ENCODE measurements around the gene SMPD1.

SMPD1 gene

DNA sequence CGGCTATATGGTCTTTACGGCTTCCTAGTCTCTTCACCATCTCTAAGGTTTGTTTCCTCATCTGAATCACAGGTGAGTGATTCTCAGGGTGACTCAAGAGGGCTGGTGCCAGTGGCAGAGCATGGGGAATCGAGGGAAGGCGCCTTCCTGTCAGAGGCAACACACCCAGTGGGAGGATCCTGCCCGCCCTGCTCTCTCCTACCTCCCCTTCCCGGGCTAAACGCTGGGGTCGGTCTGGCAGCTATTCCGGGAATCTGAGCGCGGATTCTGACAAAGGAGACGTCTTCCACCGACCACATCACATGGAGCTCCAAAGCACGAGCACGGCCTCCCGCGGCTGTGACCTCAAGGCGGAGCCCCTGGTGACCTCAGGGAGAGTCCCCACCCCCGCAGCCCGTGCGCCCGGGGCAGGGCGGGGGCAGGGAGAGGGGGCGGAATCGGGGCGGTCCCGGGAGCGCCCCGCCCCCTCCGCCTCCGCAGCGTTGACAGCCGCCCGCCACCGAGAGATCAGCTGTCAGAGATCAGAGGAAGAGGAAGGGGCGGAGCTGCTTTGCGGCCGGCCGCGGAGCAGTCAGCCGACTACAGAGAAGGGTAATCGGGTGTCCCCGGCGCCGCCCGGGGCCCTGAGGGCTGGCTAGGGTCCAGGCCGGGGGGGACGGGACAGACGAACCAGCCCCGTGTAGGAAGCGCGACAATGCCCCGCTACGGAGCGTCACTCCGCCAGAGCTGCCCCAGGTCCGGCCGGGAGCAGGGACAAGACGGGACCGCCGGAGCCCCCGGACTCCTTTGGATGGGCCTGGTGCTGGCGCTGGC, at the start of gene SMPD1:
Gene SMPD1 (plus strand): TSS at position 570 of the 813 bp plus-strand sequence. CDS start 125 bp downstream, at position 695.
- no peak for FAIRE-seq

DNA sequence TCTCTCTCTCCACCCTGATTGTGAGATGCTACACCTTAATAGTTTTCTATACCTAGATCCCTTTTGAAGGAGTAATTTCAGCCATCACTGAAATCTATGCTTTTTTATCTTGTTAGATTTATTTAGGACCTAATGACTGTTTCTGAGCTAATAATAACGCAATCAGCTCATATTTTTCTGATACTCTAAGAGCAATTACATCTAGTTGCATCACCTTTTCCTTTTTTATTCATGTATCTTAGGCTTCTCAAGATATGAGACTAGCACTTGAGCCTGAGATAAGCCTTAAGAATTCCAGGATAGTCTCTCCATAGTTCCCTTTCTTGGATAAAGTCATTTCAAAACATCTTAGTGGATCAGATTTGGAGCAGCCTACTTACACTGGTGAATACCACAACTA, 44.9 kb upstream of the SMPD1 start:
- no peak for FAIRE-seq

DNA sequence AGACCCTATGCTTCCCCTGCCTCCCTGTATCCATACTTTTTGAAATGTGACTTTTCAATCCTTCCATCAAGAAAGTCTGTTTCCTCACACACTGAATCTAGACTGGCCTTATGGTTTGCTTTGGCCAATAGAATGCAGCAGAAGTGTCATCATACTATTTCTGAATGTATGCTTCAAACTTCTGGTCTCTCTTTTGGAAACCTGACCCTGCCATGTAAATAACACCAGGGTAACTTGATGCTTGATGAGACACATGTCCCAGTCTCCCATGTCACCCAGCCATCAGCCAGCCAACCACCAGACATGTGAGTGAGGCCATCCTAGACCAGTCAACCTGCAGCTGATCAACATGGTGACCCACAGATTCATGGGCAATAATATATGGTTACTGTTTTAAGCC, 40.2 kb upstream of the SMPD1 start:
- no peak for FAIRE-seq

DNA sequence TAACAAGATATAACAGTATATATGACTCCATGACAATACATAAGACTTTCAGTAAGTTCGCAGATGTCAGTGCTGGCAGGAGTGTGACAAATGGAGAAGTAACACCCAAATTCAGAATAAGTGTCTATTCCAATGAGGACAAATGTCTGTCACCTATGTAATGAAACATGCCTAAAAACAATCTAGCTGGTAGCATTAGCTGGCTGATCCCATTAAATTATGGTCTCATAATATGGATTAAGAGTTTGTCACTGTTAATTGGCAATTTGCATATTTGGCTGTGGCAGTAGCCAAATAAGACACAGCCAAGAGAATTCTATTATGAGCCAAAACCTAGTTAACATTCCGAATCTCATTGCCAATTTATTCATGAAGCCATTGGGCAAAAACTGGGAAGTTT, 39.8 kb upstream of the SMPD1 start:
- FAIRE-seq = no peak

DNA sequence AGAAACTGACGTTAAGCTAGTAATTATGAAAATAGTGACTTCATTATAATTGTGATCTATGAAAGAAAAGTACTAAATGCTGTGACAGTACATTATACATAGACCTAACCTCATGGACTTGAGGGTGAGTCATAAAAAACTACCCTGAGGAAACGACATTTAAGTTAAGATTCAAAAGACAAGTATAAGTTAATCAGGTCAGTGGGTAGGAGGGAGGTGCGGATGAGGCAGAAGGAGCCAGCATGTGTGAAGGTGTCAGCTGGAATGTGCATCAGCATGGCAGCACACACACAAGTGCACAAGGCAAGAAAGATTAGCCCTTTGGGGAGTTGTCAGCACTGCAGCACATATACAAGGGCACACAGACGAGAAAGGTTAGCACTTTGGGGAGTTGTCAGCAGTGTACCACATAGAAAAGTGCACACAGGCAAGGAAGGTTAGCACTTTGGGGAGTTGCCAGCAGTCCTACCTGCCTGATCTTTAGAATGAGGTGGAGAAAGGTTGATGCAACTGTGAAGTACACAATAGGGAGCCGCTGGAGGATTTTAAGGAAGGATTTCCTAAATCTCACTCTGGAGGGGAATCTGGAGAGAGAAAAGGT, 38.4 kb upstream of the SMPD1 start:
- FAIRE-seq = no peak

DNA sequence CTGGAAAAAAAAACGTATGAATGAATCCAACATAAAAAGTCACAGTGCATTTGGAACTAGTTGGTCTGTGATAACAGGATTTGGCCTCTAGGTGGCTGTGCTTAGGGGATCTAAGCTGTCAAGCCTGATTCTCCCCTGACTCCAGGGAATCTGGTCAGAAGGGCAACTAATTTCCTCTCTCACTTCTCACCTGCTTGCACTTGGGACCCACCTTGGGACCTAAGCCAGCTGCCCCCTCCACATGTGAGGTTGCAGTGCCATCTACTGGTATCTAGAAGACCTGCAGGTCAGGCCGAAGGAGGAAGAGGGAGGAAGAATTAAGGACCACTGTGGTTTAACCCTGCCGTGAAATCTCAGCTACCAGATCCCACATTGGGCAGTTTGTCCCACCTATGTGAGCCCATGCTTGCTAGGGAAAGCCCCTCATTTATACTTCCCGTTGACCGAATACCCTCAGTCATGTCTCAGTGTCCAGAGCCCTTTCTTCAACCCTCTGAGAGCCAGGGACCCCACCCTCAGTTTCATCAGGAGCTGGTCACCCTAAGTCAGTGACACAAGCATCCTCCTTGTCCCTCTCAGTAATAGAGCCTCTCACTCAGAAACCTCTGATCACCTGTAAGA, 36.8 kb upstream of the SMPD1 start:
- no peak for FAIRE-seq

DNA sequence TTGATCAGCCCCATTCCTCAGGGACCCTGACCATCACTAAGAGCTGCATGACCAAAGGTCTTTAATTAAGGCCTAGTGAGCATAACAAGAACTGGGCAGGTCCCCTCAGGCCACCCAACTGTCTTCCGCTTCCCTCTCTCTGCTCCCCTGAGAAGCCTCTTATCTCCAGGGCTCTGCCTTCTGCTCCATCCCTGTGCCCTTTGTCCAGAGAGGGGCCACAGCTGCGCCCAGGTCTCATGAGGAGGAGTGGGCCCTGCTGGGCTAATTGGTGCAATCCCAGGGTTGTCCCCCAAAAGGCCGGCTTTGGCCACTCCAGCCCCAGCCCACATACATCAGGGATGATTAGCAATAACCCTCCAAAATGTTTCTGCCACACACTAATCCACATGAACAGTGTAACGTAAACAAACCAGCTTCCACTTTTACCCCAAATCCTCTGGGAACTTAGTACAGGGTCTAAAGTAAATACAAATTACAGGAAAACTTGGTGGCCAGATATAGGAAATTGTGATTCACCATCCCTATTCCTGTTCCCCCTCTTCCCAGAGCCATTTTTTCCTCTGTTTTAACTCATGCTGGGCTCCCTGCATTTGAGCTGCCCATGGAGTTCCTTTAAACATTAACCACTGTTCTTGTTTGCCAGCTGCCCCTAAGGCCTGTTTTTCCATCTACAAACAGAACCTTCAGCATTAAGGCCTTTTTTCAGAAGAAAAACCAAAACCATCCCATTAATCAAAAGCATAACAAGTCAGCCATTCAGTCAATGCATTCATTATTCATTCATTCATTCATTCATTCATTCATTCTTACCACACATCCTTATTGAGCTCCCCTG, 35.4 kb upstream of the SMPD1 start:
- no peak for FAIRE-seq

DNA sequence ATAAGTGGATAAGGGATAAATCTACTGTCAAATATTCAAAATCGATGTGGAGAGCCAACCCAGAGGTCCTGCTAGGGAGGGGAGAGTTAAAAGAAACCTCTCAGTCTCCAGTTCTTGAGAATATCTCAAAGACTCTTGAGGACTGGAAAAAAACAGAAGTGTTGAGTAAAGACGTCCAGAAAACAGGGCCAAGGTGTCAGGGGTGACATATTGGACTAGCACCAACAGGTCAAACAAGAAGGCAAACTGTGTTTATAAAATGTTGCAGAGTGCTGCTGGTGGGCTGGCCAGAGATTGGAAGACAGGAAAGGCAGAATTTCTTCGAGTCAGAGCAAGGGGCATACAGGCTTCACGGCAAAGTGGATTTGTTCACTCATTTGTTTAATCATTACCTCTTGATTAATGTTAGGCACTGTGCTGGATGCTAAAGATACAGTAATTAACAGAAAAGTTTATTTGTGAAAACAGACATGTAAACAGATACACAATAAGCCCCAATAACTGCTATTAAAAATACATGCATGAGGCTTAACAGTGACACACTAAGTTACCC, 33.7 kb upstream of the SMPD1 start:
- no peak for FAIRE-seq

DNA sequence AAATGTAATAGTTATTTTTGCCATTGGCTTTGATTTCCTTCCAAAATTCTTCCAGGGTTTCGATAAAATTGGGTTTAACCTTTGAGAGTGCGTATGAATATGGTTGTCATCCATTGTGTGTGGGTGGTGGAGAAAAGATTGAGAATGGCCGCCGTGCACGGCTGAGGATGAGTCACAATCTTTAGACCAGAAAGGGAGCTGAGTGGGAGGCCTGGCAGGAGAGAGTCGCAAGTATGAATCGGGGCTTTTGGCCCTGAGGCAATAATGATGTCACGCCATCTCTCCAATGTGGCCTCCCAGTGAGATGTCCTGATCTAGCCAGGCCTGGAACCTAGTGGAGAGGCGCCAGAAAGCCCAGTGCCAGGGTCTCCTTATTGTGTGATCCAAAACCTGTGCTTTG, 33.1 kb upstream of the SMPD1 start:
- no peak for FAIRE-seq

DNA sequence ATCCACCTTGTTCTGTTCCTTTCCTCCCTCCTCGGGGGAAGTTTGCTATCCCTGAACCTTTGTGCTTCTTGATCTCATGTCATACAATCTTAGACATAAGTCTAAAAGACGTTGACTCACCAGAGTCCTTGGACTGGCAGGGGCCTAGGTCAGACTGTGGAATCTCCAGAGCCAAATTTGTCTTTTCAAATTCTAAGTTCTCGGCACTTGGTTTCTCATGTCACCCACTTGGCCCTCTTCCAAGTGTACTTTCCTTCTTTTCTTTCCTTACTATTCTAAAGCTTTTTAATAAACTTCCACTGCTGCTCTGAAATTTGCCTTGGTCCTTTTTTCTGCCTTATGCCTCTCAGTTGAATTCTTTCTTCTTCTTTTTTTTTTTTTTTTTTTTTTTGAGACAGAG, 30.1 kb upstream of the SMPD1 start:
- no peak for FAIRE-seq

DNA sequence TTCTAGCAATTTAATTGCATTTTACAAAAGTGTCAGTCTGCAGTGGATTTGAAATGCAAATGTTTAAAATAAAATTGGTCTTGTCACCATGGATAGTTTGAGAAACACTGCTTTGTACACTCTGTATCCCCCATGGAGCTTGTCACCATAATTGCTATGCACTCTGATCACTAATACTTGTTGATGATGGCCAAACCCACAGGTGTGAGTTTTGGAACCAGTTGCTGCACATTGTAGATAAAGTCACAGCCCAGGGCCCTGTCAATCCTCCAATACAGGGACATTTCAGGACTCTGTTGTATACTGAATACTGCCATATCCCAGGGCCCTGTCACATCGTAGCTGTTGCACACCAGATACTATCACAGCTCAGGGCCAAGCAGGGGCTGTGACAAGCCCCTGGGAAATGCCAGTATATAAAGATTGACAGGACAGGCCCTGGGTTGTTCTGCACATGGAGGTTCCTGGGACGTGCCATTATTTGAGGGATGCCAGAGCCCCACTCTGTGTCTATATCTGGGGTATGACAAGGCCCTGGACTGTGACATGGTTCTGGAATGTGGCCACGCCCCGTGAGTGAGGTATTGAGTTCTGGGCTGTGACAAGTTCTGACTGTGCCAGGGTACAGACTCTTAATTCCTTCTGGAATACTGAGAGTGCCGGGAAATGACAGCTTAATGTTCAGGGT, 27.9 kb upstream of the SMPD1 start:
- FAIRE-seq = no peak

DNA sequence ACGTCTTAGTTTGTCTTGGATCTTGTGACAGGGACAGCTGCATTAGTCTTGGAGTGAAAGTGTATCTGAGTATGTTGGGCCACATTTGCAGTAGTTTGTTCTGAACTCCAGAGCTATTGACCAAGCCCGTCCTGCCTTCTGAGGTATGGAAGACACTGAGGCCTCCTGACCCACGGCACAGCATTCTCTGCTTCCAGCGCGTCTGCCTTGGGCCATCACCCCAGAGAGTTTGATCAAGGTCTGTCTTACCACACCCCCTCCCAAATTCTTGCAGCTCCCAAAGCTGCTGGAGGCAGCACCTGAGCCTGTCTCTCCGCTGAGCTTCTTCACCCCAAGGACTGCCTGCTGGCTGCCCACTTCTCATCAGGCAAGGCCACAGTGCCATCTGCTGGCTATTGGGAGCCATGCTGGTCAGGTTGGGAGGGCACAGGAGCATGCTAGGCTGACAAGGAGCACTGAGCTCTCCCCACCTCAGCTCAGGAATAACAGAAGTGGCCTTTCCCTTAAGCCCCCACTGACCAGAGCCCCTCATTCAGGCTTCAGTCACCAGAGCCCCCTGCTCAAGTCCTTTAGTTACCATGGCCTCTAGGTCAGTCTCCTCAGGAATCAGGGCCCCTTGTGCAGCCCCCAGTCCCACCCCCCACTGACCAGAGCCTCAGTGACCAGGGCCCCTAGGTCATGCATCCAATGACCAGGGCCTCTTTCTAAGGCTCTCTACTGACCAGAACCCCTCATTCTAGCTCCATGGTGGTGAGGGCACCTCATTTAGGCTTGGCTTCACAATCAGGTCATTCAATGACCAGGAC, 27.2 kb upstream of the SMPD1 start:
- FAIRE-seq = no peak

DNA sequence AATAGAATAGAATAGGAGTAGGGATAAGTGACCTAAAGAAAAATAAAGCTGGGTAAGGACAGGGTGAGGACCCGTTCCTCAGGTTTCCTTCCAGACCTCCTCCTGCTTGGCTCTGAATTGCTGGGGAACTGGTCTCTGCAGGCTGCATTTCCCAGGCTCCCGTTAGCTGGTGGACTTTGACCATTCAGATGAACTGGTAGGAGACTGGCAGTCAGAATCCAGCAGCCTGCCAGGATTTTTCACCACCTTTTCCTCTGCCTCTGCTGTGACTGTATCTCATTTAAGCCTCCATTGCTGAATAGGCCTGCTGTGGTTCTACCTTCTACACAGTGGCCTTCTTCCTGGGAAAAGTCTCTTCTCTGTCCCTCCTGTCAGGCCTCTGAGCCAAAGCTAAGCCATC, 24.6 kb upstream of the SMPD1 start:
- no peak for FAIRE-seq

DNA sequence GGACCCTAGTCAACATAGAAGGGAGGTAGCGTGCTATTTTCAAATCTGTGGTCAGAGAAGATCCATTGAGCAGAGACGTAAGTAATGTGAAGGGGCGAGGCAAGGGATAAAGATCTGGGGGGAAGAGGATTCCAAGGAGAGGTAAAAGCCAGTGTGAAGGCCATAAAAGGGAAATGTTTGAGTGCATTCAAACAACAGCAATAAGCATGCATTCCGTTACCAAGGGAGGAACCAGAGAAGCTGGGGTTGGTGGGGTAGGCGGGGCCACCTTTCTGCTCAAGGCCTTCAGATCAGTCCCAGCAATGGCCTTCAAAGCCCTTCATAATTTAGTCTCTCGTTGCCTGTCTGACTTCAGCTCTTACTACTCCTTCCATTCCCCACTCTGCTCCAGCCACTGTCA, 18.4 kb upstream of the SMPD1 start:
- no peak for FAIRE-seq

DNA sequence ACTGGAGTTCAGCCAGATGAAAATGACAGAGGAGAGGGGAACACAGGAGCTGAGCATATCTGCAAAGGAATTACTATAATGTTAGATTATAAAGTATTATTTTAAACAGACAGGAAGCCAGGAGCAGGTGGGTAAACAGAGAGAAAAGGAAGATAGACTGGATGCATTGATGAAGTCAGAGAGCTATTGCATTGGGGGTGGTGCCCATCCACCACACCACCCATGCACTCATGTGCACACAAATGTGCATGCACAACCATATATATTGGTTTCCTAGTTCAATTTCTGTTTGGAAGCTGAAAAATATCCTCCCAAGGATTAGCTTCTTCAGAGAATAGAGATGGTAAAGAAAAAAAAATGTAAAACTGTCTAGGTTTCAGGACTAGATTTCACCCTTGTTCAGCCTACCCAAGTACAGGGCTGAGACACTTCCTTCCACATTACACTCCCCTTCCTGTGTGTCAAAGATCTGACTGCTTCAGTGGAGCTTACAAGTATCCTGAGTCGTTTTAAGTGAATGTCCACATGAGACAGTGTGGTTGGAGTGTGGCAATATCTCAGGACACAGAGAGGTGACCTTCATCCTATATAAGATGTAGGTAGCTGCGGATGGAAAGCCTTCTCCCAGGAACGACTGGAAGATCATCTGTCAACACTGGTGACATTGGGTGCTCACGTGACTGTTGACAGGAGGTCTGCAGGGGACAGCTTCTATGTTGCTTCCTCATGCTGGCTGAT, 12.2 kb upstream of the SMPD1 start:
- FAIRE-seq = no peak

DNA sequence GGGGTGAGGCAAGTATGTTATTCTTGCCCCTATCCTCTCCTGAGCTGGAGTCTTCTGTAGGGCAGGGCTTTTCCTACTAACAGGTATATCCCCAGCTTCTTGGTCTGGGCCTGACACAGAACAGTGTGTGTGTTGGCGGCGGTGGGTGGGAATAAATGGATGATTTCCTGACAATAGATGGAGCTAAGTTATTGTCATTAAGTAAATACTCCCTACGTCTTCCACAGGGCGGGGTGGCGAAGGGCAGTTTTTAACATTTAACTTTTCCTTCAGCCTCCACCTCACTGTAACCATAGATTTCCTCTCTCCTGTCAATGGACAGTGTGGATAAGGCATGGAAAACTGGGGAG, 11.7 kb upstream of the SMPD1 start:
- no peak for FAIRE-seq

DNA sequence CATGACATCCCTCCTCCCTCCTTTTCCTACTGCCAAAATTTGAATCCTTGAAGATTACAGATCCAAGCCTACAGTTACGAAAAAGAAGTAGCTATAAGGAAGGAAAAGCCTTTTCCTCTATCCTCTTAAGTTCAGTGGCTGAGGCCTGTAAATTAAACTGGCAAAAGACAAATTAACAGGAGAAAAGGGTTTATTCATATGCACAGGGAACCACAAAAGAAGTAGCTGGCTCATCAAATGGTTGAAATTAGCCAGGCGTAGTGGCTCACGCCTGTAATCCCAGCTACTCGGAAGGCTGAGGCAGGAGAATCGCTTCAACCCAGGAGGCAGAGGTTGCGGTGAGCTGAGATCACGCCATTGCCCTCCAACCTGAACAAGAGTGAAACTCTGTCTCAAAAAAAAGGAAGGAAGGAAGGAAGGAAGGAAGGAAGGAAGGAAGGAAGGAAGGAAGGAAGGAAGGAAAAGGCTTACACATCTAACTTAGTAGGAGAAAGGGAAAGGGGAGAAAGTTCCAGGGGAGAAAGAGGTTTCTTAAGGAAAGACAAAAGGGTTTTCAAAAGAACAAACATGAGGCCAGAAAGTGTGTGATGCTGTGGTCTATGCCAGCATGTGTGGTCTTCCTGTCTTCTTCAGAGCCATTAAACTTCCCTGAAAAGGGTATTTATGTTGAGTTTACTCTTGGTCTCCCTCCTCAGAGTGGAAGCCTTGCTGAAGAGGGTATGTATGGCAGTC, 5.1 kb upstream of the SMPD1 start:
- FAIRE-seq = no peak

DNA sequence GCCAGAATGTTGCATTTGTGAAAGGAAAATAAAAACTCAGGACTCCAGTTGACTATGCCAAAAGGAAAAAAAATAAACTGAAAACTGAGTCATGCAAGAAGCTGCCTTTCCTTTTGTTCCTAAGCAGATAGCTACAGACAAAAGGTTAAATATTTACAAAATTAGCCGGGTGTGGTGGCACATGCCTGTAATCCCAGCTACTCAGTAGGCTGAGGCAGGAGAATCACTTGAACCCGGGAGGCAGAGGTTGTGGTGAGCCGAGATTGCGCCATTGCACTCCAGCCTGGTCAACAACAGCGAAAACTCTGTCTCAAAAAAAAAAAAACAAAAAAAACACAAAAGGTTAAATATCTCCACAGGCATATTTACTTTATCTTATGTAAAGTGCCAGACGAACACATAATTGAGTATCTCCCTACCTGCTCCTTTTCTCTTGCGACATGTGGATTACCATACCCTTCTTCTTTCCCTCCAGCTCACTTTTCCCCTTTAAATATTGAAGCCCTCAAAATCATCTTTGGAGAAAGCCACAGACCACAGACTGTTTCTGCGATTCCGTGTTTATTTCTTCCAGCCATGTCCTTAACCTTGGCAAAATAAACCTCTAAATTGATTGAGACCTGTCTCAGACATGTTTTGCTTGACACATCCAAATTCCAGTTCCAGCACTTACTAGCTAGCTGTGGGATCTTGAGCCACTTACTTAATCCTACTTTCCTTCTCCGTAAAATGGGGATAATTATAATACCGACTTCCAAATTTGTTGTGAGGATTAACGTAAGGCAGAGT, 2.3 kb upstream of the SMPD1 start:
- no peak for FAIRE-seq

DNA sequence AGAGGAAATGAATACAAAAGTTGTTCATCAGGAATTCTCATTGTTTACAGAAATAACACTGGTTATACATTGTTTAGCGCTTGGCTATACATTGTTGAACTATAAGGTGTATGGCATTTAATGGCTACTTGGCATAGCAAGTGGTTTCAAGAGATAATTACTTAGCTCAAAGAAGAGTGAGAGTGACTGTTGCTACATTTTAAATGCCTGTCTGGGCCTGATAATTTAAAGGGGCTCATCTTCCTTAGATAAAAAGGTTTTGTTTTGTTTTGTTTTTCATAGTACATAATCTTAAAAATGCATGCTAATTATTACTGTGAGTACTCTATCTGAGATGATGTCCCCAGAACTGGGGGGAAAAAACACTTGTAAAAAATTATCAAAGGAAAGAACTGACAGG, 1.5 kb upstream of the SMPD1 start:
- FAIRE-seq = no peak

All from TTC549 (cell line).